Measurements from ENCODE around the gene TM7SF3. TPM values are rescaled to one million over a fixed set of nuclear protein-coding genes. Genes with fewer than 3 reads are reported as not detected.

Gene TM7SF3
- total and polyA plus RNA-seq, 2 donors (not counting 3 experiments of a cell fraction or from before 2014, with no cell fraction given) = 54.8 to 70.7 TPM

DNA sequence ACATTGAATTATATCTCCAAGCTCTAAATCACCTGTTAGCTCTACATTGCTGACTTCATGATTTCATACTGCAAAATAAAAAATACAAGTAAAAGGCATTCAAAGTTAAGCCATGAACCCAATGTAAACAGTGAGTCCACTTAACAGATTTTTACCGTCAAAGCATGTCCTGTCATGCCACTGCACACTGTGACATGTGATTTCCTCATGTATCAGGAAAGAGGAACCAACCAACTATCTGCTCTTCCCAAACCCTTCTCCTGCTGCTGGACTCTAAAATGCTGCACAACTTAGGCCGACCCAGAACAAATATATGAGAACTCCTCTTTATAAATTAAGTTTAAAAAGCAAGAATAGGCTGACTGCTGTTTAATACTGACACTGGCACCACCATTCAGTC, 37.5 kb downstream of the TM7SF3 start:
- ChIA-PET CTCF (no interaction called here), POLR2A (no interaction called here)
- Histone ChIP-seq H3K9ac (replicated peaks; ENCODE audit: extremely low read depth, insufficient read depth, low read length) (no peak overlapping the region), H3K9me3 (replicated peaks; ENCODE audit: control insufficient read depth, insufficient read depth, low read length) (no peaks in the 10 kb centered on the region), H2AFZ (ENCODE audit: low read depth, low read length) (no peak overlapping the region), H3K27me3 (ENCODE audit: control insufficient read depth in 2 of 2, insufficient read depth in 2 of 2, low read length in 2 of 2) (no peaks in the 10 kb centered on the region), H4K20me1 (replicated peaks; ENCODE audit: control insufficient read depth, extremely low read depth, insufficient read depth, low read length) (no peaks in the 10 kb centered on the region), H3K4me3 (replicated peaks in 1 of 3; ENCODE audit: insufficient read depth in 1 of 3, low read depth in 1 of 3, low read length in 3 of 3) (no peak overlapping the region), H3K27ac (ENCODE audit: insufficient read depth, low read depth, low read length) (no peak overlapping the region), H3K4me1 (ENCODE audit: control insufficient read depth, extremely low read depth, insufficient read depth, low read length) (no peaks in the 10 kb centered on the region), H3K4me2 (ENCODE audit: insufficient read depth, low read length) (no peak overlapping the region), H3K79me2 (ENCODE audit: control insufficient read depth, insufficient read depth, low read length) (no peaks in the 10 kb centered on the region), H3K36me3 (ENCODE audit: control insufficient read depth in 2 of 2, extremely low read depth in 1 of 2, insufficient read depth in 2 of 2, low read length in 2 of 2) (peaks cover 3 to 7% of the 10 kb centered on the region in 2 experiments), H3K9me1 (replicated peaks; ENCODE audit: control insufficient read depth, extremely low read depth, insufficient read depth, low read length) (no peaks in the 10 kb centered on the region)
- TF ChIP-seq FOS (IDR thresholded peaks at IDR 0.05; ENCODE audit: borderline replicate concordance, insufficient read depth, low read length) = no peak
- no peak for TF ChIP-seq JUN (IDR thresholded peaks at IDR 0.05; ENCODE audit: borderline replicate concordance, insufficient read depth, insufficient read length, low read depth)
- DNase-seq (ENCODE audit: low read depth, low spot score) = no peak
- dilution Hi-C loops (cut with MboI; ENCODE audit: extremely low pct_ligation_motif_present, low sequenced_read_pairs) (no loop called here), intact Hi-C loops (cut with micrococcal nuclease) (no loop called here)
- no TSS peak for BruUV-seq (replicated peaks)
- FAIRE-seq = no peak

DNA sequence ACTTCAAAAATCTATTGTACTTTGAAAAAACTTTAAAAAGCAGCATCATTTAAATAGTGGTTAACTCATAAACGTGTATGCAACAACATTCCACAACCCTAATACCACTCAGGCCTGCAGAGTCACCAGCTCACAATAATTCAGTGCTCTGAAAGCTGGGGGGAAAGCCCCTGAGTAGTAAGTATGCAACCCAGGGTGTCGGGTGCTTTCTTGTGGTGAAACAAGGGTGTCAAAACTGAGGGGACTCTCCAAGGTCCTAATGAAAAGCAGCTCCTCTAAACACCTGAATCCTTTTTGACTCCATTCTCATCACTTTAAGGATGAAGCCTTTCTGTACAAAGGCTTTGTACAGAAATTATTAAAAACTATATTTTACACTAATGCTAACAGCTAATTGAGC, 42.2 kb downstream of the TM7SF3 start:
- dilution Hi-C loops (cut with MboI; ENCODE audit: extremely low pct_ligation_motif_present, low sequenced_read_pairs) = no loop called here
- CTCF ChIA-PET = interaction anchor here (1.0 to 1.1 kb wide), 3 partner anchors 42 to 332 kb away, joined by 3 to 4 read pairs (median 4); no protein-coding TSS in a partner anchor
- H3K36me3 ChIP-seq (ENCODE audit: control insufficient read depth in 2 of 2, extremely low read depth in 1 of 2, insufficient read depth in 2 of 2, low read length in 2 of 2) = peaks cover 0 to 14% of the 10 kb centered on the region in 2 experiments

More for the DNA sequence above, 42.2 kb downstream of the TM7SF3 start:
- no peak overlapping the region for H3K27ac ChIP-seq (ENCODE audit: insufficient read depth, low read depth, low read length)
- H3K27me3 ChIP-seq (ENCODE audit: control insufficient read depth in 2 of 2, insufficient read depth in 2 of 2, low read length in 2 of 2) = no peaks in the 10 kb centered on the region
- intact Hi-C loops (cut with micrococcal nuclease) = no loop called here
- no TSS peak for BruUV-seq (replicated peaks)
- FAIRE-seq (no peak), DNase-seq (ENCODE audit: low read depth, low spot score) (no peak)
- H3K4me2 ChIP-seq (ENCODE audit: insufficient read depth, low read length) = no peak overlapping the region
- no peaks in the 10 kb centered on the region for H4K20me1 ChIP-seq (replicated peaks; ENCODE audit: control insufficient read depth, extremely low read depth, insufficient read depth, low read length)
- H3K79me2 ChIP-seq (ENCODE audit: control insufficient read depth, insufficient read depth, low read length) = no peaks in the 10 kb centered on the region
- POLR2A ChIA-PET = no interaction called here
- H3K4me3 ChIP-seq (replicated peaks in 1 of 3; ENCODE audit: insufficient read depth in 1 of 3, low read depth in 1 of 3, low read length in 3 of 3) = no peak overlapping the region
- H3K9ac ChIP-seq (replicated peaks; ENCODE audit: extremely low read depth, insufficient read depth, low read length) = no peak overlapping the region
- TF ChIP-seq, protein P1, sequence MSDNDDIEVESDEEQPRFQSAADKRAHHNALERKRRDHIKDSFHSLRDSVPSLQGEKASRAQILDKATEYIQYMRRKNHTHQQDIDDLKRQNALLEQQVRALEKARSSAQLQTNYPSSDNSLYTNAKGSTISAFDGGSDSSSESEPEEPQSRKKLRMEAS (IDR thresholded peaks at IDR 0.05; ENCODE audit: insufficient read depth, insufficient read length) = no peak
- TF ChIP-seq FOS (IDR thresholded peaks at IDR 0.05; ENCODE audit: borderline replicate concordance, insufficient read depth, low read length) = no peak
- TF ChIP-seq MYC (IDR thresholded peaks at IDR 0.05; ENCODE audit: low read depth, low read length) = no peak
- TF ChIP-seq POLR2A (IDR thresholded peaks at IDR 0.05; ENCODE audit: low read depth, low read length) = no peak
- no peak for TF ChIP-seq GATA2 (IDR thresholded peaks at IDR 0.05; ENCODE audit: insufficient read depth, insufficient read length, low read depth, low read length)
- no peak for TF ChIP-seq EZH2 (IDR thresholded peaks at IDR 0.05; ENCODE audit: borderline replicate concordance, low read depth, low read length, severe bottlenecking)
- no peak for TF ChIP-seq POLR2AphosphoS5 (IDR thresholded peaks at IDR 0.05; ENCODE audit: insufficient read depth, low read depth, low read length)
- no peak for TF ChIP-seq JUN (IDR thresholded peaks at IDR 0.05; ENCODE audit: borderline replicate concordance, insufficient read depth, insufficient read length, low read depth)
- TF ChIP-seq, protein P2, sequence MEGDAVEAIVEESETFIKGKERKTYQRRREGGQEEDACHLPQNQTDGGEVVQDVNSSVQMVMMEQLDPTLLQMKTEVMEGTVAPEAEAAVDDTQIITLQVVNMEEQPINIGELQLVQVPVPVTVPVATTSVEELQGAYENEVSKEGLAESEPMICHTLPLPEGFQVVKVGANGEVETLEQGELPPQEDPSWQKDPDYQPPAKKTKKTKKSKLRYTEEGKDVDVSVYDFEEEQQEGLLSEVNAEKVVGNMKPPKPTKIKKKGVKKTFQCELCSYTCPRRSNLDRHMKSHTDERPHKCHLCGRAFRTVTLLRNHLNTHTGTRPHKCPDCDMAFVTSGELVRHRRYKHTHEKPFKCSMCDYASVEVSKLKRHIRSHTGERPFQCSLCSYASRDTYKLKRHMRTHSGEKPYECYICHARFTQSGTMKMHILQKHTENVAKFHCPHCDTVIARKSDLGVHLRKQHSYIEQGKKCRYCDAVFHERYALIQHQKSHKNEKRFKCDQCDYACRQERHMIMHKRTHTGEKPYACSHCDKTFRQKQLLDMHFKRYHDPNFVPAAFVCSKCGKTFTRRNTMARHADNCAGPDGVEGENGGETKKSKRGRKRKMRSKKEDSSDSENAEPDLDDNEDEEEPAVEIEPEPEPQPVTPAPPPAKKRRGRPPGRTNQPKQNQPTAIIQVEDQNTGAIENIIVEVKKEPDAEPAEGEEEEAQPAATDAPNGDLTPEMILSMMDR (IDR thresholded peaks at IDR 0.05; ENCODE audit: extremely low read depth in 1 of 2, insufficient read depth in 1 of 2, low read depth in 1 of 2, low read length in 2 of 2) = no peak
- no peak overlapping the region for H2AFZ ChIP-seq (ENCODE audit: low read depth, low read length)
- H3K9me3 ChIP-seq (replicated peaks; ENCODE audit: control insufficient read depth, insufficient read depth, low read length) = no peaks in the 10 kb centered on the region
- no peaks in the 10 kb centered on the region for H3K9me1 ChIP-seq (replicated peaks; ENCODE audit: control insufficient read depth, extremely low read depth, insufficient read depth, low read length)
- no peaks in the 10 kb centered on the region for H3K4me1 ChIP-seq (ENCODE audit: control insufficient read depth, extremely low read depth, insufficient read depth, low read length)

Measured in endothelial cell of umbilical vein (primary cell).